D721Med (cell line): ENCODE data around the gene TLX2.

Source experiments
- DNase-seq: peaks from one replicate; pipeline ENCODE4 v3.0.0; 2011; ENCODE audit warnings: low spot score; ENCODE audit not compliant: insufficient read length
- FAIRE-seq: peaks from 2 replicates; lab custom pipeline; 2011; peaks lifted over from hg19 to GRCh38; lab: Jason Lieb, UNC
- TF ChIP-seq, protein P1 (sequence below): IDR thresholded peaks from 2 replicates; pipeline ENCODE4 v1.5.1; 2012; ENCODE audit warnings: mild to moderate bottlenecking, control low read depth; ENCODE audit not compliant: insufficient read depth; ENCODE audit errors: missing control alignments

The TLX2 gene

DNA sequence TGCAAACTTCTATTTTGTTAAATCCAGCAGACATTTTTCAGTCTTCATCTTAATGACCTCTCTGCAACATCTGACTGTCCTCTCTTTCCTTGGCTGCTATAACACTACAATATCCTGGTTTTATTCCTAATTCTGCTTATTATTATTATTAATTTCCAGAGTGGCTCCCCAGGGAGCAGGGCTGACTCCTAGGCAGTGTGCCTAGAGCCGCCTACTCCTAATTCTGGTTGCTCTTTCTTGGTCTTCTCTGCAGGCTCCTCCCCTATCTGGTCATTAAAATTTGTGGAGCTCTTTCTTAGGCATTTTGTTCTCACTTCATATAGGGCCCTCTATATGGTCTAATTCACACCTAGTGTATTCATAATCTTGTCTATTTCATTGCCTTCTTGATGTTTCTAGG, 28.7 kb downstream of the TLX2 start:
- DNase-seq = no peak
- TF ChIP-seq, protein P1, sequence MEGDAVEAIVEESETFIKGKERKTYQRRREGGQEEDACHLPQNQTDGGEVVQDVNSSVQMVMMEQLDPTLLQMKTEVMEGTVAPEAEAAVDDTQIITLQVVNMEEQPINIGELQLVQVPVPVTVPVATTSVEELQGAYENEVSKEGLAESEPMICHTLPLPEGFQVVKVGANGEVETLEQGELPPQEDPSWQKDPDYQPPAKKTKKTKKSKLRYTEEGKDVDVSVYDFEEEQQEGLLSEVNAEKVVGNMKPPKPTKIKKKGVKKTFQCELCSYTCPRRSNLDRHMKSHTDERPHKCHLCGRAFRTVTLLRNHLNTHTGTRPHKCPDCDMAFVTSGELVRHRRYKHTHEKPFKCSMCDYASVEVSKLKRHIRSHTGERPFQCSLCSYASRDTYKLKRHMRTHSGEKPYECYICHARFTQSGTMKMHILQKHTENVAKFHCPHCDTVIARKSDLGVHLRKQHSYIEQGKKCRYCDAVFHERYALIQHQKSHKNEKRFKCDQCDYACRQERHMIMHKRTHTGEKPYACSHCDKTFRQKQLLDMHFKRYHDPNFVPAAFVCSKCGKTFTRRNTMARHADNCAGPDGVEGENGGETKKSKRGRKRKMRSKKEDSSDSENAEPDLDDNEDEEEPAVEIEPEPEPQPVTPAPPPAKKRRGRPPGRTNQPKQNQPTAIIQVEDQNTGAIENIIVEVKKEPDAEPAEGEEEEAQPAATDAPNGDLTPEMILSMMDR = no peak

DNA sequence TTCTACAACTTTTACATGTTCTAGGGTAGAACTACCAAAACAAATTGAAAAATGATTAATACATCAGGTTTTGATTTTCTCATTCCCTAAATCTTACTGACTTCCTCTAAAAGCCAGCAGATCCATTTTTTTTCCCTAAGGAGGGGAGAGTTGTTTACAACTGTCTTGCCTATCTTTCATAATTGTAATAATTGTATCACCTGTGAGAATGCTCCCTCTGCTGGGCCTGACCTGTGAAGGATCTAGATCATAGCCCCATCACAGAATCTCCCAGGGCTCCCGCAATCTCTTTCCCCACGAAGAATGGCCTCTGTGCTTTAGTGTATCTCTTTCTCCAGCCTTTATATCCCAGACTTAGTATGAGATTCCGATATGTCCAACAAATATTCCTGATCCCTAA, 30.4 kb downstream of the TLX2 start:
- FAIRE-seq = no peak
- no peak for DNase-seq
- TF ChIP-seq, protein P1 = no peak

More for the DNA sequence above, 28.7 kb downstream of the TLX2 start:
- no peak for FAIRE-seq

DNA sequence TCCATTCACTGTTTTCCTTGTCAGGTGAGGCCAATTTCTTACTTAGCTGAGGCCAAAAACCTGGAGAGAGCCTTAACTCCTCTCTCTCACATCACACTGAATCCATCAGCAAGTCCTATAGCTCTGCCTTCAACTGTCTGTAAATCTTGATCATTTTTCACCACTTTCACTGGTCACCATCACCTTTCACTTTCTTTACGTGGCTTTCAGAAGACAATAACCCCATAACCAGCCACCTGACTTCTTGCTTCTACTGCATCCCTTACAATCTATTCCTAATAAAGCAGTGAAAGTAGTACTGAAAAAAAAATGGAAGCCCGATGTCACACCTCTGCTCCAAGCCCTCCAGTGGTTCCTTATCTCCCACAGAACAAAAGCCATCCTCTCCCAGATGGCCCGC, 31.8 kb downstream of the TLX2 start:
- TF ChIP-seq, protein P1 = no peak
- DNase-seq (no peak), FAIRE-seq (no peak)

DNA sequence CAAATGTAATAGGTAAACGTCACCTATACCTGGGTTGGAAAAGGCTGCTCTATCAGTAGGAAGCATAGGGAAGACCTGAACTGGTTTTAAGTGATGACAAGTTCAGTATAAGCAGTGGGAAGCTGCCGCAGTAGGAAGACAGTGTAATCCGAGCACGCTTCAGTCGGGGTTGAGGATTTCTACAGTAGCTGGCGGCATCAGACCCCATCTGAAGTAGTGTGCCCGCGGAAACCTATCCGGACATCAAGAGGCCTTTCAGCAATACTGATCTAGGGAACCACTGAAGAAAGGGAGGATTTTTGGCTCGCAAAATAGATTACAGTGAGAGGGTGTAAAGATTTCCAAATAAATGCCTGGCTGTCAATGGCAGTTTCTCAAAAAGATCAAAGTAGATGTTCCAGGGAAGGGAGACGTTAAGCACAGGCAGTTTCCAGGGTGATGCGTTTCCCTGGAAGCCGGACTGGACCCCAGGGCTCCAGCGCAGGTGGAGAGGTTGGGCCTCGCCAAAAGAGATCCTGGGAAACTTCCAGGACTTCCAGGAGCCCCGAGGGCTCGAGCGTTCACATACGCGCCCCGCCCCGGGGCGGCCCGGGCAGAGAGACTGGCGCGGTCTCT, 34.1 kb downstream of the TLX2 start:
- DNase-seq (no peak), FAIRE-seq (no peak)
- TF ChIP-seq, protein P1 = no peak

DNA sequence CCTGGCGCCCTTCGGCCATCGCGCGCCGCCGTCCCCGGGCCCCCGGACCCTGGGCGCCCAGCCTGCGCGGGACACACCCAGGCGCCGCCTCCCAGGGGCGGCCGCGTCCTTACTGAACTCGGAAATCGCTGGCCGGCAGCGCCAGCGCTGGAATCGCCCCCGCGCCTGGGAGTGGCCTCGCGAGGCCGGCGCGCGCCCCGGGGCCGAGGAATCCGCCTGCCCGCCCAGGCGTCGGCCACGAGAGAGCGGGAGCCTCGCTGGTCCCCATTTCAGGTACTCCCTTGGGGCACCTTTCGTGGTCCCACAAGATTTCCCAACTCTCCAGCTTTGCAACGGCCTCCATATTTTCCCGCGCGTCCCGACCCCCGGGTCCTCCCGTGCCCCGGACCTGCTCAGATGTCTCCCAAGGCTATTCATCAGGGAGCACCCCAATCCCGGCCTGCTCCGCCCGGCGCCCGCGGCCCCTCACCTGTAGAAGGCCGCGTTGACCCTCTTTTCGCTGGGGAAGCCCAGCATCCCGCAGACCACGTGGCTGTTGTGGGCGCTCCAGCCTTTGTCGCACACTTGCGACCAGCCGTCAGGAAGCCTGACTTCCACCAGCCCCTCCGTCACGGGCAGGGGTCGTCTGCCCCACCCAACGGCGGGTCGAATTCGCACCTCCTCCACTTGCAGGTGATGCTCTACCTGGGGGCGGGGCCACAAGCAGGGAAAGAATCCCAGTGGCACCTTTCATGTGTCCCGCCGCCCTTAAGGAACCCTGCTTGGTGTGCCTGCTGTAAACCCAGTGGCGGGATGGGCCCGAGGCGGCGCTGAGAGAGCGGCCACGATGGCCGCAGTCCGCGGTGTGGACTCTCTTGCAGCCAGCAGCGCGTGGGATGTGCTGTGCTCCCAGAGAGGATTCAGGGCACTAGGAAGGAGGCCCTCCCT, 34.9 kb downstream of the TLX2 start:
- TF ChIP-seq, protein P1 = no peak
- FAIRE-seq = no peak
- DNase-seq = peak; percentile 50

DNA sequence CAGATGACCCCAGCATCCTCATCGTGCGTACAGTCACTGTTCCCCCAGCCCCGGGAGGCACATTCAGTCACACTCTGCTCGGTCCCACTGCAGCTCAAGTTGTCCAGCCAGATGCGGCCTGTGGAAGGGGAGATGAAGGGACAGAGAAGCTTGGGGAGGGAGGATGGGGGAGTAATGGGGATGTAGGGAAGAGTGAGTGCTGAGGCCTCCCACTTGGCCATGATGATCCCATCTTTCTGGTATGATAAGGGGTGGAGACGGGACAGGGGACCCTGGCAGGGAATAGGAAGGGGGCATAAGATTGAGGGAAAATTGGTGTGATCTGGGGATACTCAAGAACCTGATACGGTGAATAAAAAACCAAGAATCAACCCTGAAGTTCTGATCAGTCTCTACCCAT, 36.0 kb downstream of the TLX2 start:
- TF ChIP-seq, protein P1 = no peak
- FAIRE-seq = no peak
- no peak for DNase-seq
